Measurements from ENCODE around the gene RP2. TPM values are rescaled to one million over a fixed set of nuclear protein-coding genes. Genes with fewer than 3 reads are reported as not detected.

The RP2 gene
- total and polyA plus RNA-seq, 2 of the 8 experiments (the other 6 are each of a cell fraction or from before 2014, with no cell fraction given), result 2.2 to 6.9 TPM

DNA sequence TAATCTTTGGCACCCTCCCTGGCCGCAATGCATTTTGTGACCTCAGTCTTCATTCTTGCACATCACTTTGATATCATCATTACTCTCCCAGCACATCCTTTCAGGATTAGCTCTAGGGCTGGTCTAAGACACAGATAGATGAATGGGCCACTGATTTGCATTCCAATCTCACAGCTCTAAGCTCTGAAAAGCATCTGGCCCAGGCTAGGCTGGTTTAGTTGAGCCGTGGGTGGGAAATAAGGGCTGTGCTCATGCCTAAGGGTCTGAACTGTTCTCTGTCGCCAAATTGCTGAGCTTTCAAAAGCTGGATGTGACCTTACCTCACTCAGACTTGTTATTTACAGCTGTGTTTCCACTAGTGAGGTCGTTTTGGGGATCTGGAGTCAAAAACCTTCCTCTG, 47.9 kb upstream of the RP2 start:
- Histone ChIP-seq H2BK12ac (ENCODE audit: low read depth, low read length) (no peak overlapping the region), H3K23ac (ENCODE audit: insufficient read length) (no peak overlapping the region), H4K91ac (replicated peaks; ENCODE audit: insufficient read length, low read length) (no peak overlapping the region), H3K23me2 (ENCODE audit: low read depth, low read length) (no peaks in the 10 kb centered on the region), H4K20me1 (replicated peaks in 1 of 2; ENCODE audit: control insufficient read depth in 1 of 2, insufficient read depth in 2 of 2, low read length in 2 of 2) (no peaks in the 10 kb centered on the region), H4K8ac (ENCODE audit: extremely low read depth, insufficient read depth, low read length) (no peak overlapping the region), H3K9me3 (ENCODE audit: insufficient read depth in 2 of 2, low read depth in 1 of 2, low read length in 1 of 2) (no peaks in the 10 kb centered on the region), H3K56ac (replicated peaks; ENCODE audit: insufficient read length, low read depth, low read length) (no peak overlapping the region), H2BK120ac (replicated peaks; ENCODE audit: low read depth, low read length) (no peak overlapping the region), H2BK15ac (ENCODE audit: low read length) (no peak overlapping the region), H3K9ac (replicated peaks in 1 of 4; ENCODE audit: extremely low read depth in 1 of 4, low read depth in 3 of 4, low read length in 3 of 4) (no peak overlapping the region), H3K79me2 (ENCODE audit: control insufficient read depth in 1 of 2, insufficient read depth in 2 of 2, low read length in 2 of 2) (no peaks in the 10 kb centered on the region), H3K79me1 (ENCODE audit: low read depth, low read length) (no peaks in the 10 kb centered on the region), H3K36me3 (ENCODE audit: control insufficient read depth in 2 of 4, insufficient read depth in 4 of 4, low read length in 3 of 4) (no peaks in the 10 kb centered on the region), H2BK20ac (ENCODE audit: low read length) (no peak overlapping the region), H3K4me3 (ENCODE audit: extremely low read depth in 1 of 4, insufficient read depth in 2 of 4, low read depth in 3 of 4, low read length in 4 of 4) (no peak overlapping the region), H3K4me2 (ENCODE audit: insufficient read depth in 1 of 2, low read depth in 2 of 2, low read length in 2 of 2) (no peak overlapping the region), H3K18ac (ENCODE audit: extremely low read depth, low read length) (no peak overlapping the region), H4K5ac (ENCODE audit: insufficient read length, low read depth, low read length) (no peak overlapping the region), H3K14ac (ENCODE audit: insufficient read length) (no peak overlapping the region), H3K27ac (ENCODE audit: low read depth, low read length) (no peak overlapping the region), H2AFZ (ENCODE audit: low read length) (no peak overlapping the region), H2BK5ac (ENCODE audit: low read depth, low read length) (no peak overlapping the region), H3K27me3 (replicated peaks in 1 of 4; ENCODE audit: control insufficient read depth in 3 of 4, extremely low read depth in 1 of 4, insufficient read depth in 3 of 4, low read length in 3 of 4) (no peaks in the 10 kb centered on the region), H3K4ac (replicated peaks; ENCODE audit: insufficient read length, low read depth, low read length) (no peak overlapping the region), H2AK5ac (ENCODE audit: low read depth, low read length) (no peak overlapping the region), H3K4me1 (replicated peaks in 1 of 4; ENCODE audit: control insufficient read depth in 3 of 4, insufficient read depth in 4 of 4, low read length in 3 of 4) (peaks cover 0 to 3% (median 0%) of the 10 kb centered on the region in 4 experiments; a peak in 1 of 7 replicates)
- FAIRE-seq, result no peak
- 69% methylated on average over 3 of the region's 4 CpGs; no CpG with 5 or more reads in 1 of the 2 experiments for WGBS, 2 experiments (ENCODE audit: extremely low coverage in 1 of 2, insufficient coverage in 1 of 2, insufficient read length in 1 of 2, insufficient replicate concordance in 2 of 2, low coverage in 1 of 2, low lambda C conversion rate in 2 of 2, missing lambda C conversion rate in 1 of 2)
- no peak for DNase-seq (ENCODE audit: low read depth in 1 of 2, low spot score in 2 of 2)
- CTCF ChIA-PET (ENCODE audit: partially characterized antibody), result interaction anchor here (1.2 kb wide), 1 partner anchor 9 kb away, joined by 3 read pairs; no protein-coding TSS in a partner anchor
- POLR2A ChIA-PET (ENCODE audit: partially characterized antibody), result interaction anchor here (0.9 kb wide), 1 partner anchor 35 kb away, joined by 3 read pairs; no protein-coding TSS in a partner anchor
- TF ChIP-seq, protein P1, sequence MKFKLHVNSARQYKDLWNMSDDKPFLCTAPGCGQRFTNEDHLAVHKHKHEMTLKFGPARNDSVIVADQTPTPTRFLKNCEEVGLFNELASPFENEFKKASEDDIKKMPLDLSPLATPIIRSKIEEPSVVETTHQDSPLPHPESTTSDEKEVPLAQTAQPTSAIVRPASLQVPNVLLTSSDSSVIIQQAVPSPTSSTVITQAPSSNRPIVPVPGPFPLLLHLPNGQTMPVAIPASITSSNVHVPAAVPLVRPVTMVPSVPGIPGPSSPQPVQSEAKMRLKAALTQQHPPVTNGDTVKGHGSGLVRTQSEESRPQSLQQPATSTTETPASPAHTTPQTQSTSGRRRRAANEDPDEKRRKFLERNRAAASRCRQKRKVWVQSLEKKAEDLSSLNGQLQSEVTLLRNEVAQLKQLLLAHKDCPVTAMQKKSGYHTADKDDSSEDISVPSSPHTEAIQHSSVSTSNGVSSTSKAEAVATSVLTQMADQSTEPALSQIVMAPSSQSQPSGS (IDR thresholded peaks at IDR 0.05; ENCODE audit: low read length), result no peak
- TF ChIP-seq BACH1 (IDR thresholded peaks at IDR 0.05; ENCODE audit: low read length) (no peak), TAF7 (optimal IDR thresholded peaks at IDR 0.05; ENCODE audit: borderline replicate concordance, low read depth, low read length) (no peak), FOSL1 (IDR thresholded peaks at IDR 0.05; ENCODE audit: insufficient read depth, low read depth, low read length) (no peak), TEAD4 (IDR thresholded peaks at IDR 0.05; ENCODE audit: low read depth, low read length) (no peak), NANOG (IDR thresholded peaks at IDR 0.05; ENCODE audit: insufficient read depth, low read depth, low read length, poor library complexity, severe bottlenecking) (no peak), SAP30 (IDR thresholded peaks at IDR 0.05; ENCODE audit: insufficient read depth, insufficient replicate concordance, low read length) (no peak), SIN3A (conservative IDR thresholded peaks at IDR 0.05 in 1 of 2, IDR thresholded peaks at IDR 0.05 in 1 of 2; ENCODE audit: low read depth in 1 of 2, low read length in 2 of 2) (no peak), BCL11A (IDR thresholded peaks at IDR 0.05; ENCODE audit: low read depth in 2 of 2, low read length in 2 of 2) (no peak), POLR2A (IDR thresholded peaks at IDR 0.05; ENCODE audit: control extremely low read depth in 1 of 2, low read depth in 2 of 2, low read length in 2 of 2) (no peak)
- TF ChIP-seq, protein P2, sequence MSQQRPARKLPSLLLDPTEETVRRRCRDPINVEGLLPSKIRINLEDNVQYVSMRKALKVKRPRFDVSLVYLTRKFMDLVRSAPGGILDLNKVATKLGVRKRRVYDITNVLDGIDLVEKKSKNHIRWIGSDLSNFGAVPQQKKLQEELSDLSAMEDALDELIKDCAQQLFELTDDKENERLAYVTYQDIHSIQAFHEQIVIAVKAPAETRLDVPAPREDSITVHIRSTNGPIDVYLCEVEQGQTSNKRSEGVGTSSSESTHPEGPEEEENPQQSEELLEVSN (IDR thresholded peaks at IDR 0.05), result no peak
